Lung (tissue), 12 donors: ENCODE results near the gene SP8. TPM values are rescaled to one million over a fixed set of nuclear protein-coding genes. Genes with fewer than 3 reads are reported as not detected.
A peak's percentile ranks its signal among the peaks of the same experiment; 100 is the strongest.

Experiments used
- ATAC-seq: fragments of 200-7000 bp; cut with Tn5 transposase; one replicate; pipeline ENCODE4 v1.9.1; 2020; ENCODE audit warnings: moderate number of reproducible peaks; ENCODE audit not compliant: insufficient read depth, low FRiP score
- DNase-seq, 3 donors: peaks; one replicate each; pipeline ENCODE4 v3.0.0-alpha.2; 2013 to 2017
- H3K27ac ChIP-seq, 2 donors: one replicate each; pipeline ENCODE4 v1.5.1; 2013; ENCODE audit warnings: mild to moderate bottlenecking in 2 of 2, moderate library complexity in 2 of 2, control low read depth in 1 of 2, inconsistent platforms in 1 of 2, low read depth in 1 of 2, low read length in 1 of 2
- H3K27me3 ChIP-seq, 3 donors: one replicate each; pipeline ENCODE4 v1.5.1; 2013; ENCODE audit warnings: low read length in 2 of 3; ENCODE audit not compliant: control insufficient read depth in 3 of 3, insufficient read depth in 3 of 3
- H3K36me3 ChIP-seq, 4 donors: one replicate each; pipeline ENCODE4 v1.5.1; 2013; ENCODE audit warnings: low read length in 4 of 4, mild to moderate bottlenecking in 1 of 4, moderate library complexity in 1 of 4; ENCODE audit not compliant: control insufficient read depth in 4 of 4, insufficient read depth in 4 of 4
- H3K4me1 ChIP-seq, 5 donors: one replicate each; pipeline ENCODE4 v1.5.1; 2013; ENCODE audit warnings: low read length in 5 of 5, mild to moderate bottlenecking in 2 of 5, moderate library complexity in 1 of 5; ENCODE audit not compliant: control insufficient read depth in 5 of 5, insufficient read depth in 5 of 5
- H3K4me3 ChIP-seq: one replicate; pipeline ENCODE4 v1.5.1; 2013; ENCODE audit warnings: mild to moderate bottlenecking, control low read depth, moderate library complexity
- H3K9ac ChIP-seq, 2 donors: one replicate each; pipeline ENCODE4 v1.5.1; 2013; ENCODE audit warnings: low read length in 2 of 2, control low read depth in 1 of 2; ENCODE audit not compliant: insufficient read depth in 1 of 2
- H3K9me3 ChIP-seq, 4 donors: one replicate each; pipeline ENCODE4 v1.5.1; 2013; ENCODE audit warnings: low read length in 3 of 4, mild to moderate bottlenecking in 1 of 4, moderate library complexity in 1 of 4; ENCODE audit not compliant: control insufficient read depth in 4 of 4, insufficient read depth in 3 of 4
- WGBS, 2 donors: extraction: QIAGEN DNeasy Blood & Tissue Kit; methylation state at CpG; one replicate each; pipeline ENCODE4 v1.1.7; 2013; 5-methylcytosine and 5-hydroxymethylcytosine counted together
- polyA plus RNA-seq, 2 donors: library from polyadenylated mRNA; stranded (reverse); fragments of 200-250 nt; gene quantifications; one replicate each; pipeline ENCODE4 v1.2.1, GENCODE V29; 2013
- total RNA-seq, 2 donors: library from RNA; depleted of rRNA in 1 of 2; stranded (reverse); fragments of >200 nt in 1 of 2; gene quantifications; one replicate each; pipeline ENCODE4 v1.2.1, GENCODE V29; 2014 to 2021
- TF ChIP-seq, protein P1 (sequence below): IDR thresholded peaks from 2 replicates; pipeline ENCODE4 v1.5.1; 2012; ENCODE audit warnings: mild to moderate bottlenecking; ENCODE audit errors: control extremely low read depth, extremely low read depth
- donor health status: control.
- donor health status: control.
- donor health status: Bipolar disorder and iron deficiency.
- donor health status: healthy.
- donor health status: DM: yes; HTN: yes; CAD: no.

The SP8 gene
- total and polyA plus RNA-seq, 4 donors = not detected

DNA sequence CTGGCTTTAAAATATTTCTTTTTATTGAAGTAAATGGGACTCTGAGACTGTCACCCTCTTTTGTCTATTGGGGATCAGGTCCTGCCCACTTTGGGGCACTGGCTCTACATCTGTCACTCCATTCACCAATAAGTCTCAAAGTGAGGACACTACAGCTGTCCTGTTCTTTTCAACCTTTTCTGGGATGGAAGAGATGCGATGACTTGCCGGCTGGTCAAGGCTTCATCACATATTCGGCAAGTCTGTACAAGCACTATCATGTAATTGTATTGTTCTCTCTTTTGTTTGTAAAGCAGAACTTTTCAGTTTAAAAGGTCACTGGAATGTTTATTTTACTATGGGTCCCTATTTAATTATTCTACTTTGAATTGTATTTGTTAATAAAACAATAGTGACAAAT lies 17.7 kb upstream of the SP8 start:
- no peaks in the 10 kb centered on the region for H3K4me1 ChIP-seq
- H3K36me3 ChIP-seq = no peaks in the 10 kb centered on the region
- H3K27me3 ChIP-seq = peaks cover 0 to 22% (median 22%) of the 10 kb centered on the region in 3 donors
- ATAC-seq (no peak), DNase-seq (no peak)
- TF ChIP-seq, protein P1, sequence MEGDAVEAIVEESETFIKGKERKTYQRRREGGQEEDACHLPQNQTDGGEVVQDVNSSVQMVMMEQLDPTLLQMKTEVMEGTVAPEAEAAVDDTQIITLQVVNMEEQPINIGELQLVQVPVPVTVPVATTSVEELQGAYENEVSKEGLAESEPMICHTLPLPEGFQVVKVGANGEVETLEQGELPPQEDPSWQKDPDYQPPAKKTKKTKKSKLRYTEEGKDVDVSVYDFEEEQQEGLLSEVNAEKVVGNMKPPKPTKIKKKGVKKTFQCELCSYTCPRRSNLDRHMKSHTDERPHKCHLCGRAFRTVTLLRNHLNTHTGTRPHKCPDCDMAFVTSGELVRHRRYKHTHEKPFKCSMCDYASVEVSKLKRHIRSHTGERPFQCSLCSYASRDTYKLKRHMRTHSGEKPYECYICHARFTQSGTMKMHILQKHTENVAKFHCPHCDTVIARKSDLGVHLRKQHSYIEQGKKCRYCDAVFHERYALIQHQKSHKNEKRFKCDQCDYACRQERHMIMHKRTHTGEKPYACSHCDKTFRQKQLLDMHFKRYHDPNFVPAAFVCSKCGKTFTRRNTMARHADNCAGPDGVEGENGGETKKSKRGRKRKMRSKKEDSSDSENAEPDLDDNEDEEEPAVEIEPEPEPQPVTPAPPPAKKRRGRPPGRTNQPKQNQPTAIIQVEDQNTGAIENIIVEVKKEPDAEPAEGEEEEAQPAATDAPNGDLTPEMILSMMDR = no peak
- H3K9me3 ChIP-seq = peaks cover 0 to 7% (median 2%) of the 10 kb centered on the region in 4 donors
- H3K27ac ChIP-seq = no peak overlapping the region
- WGBS, 2 donors = 84 to 90% methylated on average over 3 of the region's 3 CpGs
- H3K4me3 ChIP-seq = no peak overlapping the region
- H3K9ac ChIP-seq = no peak overlapping the region

DNA sequence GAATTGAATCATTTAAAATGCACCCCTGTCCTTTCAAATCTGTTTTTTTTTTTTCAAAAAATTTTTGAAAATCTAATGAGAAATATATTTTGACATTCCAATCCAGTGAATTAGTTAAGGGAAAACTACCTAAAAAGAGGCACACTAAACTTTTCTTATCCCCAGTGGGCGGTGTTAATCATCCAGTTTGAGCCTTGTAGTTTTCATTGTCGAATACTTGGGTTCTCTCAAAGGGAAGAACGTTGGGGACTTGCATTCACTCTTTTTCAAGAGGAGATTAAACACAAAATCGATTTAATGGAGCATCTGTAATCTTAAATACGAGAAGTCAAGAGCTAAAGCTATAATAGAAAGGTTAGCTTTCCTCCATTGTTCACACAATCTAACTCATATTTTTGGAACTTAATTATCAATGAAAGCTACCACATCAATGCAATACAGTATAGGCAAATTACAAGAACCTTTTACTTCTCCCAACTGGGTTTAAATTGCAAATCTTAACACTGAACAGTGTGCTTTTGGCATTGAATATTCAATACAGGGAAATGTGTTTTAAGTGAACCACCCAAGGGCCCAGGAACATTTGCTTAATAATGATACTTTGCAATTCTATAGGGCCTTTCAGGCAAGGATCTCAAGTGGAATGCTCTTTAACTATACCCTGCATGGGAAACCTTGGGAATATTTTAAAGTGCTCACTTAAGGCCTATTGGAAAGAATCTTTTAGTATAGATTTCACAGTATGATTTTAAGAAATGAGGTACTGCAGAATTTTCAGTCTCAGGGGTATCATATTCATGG lies 13.1 kb upstream of the SP8 start:
- 56 to 58% methylated on average over 5 of the region's 5 CpGs for WGBS, 2 donors
- TF ChIP-seq, protein P1 = no peak
- H3K27ac ChIP-seq = no peak overlapping the region
- ATAC-seq (no peak), DNase-seq (peak in 1 of 3 donors; percentile 6)
- peaks cover 0 to 8% (median 2%) of the 10 kb centered on the region in 5 donors for H3K4me1 ChIP-seq
- no peaks in the 10 kb centered on the region for H3K36me3 ChIP-seq
- H3K9me3 ChIP-seq = peaks cover 0 to 2% (median 0%) of the 10 kb centered on the region in 4 donors
- H3K27me3 ChIP-seq = peaks cover 4 to 60% (median 59%) of the 10 kb centered on the region in 3 donors
- no peak overlapping the region for H3K9ac ChIP-seq
- H3K4me3 ChIP-seq = no peak overlapping the region

DNA sequence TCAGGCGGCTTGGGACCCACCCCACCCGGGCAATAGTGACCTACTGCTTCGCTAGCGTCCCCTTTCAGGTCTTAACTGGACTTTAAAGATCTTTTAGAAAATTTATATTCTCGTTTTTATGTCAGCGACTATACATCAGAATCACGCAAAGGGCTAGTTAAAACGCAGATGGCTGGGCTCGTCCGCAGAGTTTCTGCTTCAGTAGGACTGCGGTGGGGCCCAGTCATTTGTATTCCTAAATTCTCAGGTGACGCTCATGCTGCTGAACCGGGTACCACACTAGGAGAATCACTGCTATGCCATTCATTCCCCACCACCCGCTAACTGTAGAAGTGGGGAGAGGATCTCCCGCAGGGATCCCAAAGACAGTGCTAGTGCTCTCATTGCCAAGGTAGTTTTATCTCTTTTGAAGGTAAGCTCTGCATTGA lies 12.0 kb upstream of the SP8 start:
- peak in 1 of 3 donors; percentile 24 for DNase-seq
- TF ChIP-seq, protein P1 = no peak
- no peak overlapping the region for H3K27ac ChIP-seq
- no peak for ATAC-seq
- H3K9me3 ChIP-seq = peaks cover 0 to 2% (median 0%) of the 10 kb centered on the region in 4 donors
- no peak overlapping the region for H3K4me3 ChIP-seq
- peaks cover 6 to 69% (median 67%) of the 10 kb centered on the region in 3 donors for H3K27me3 ChIP-seq
- H3K9ac ChIP-seq = no peak overlapping the region
- no peaks in the 10 kb centered on the region for H3K36me3 ChIP-seq
- peaks cover 0 to 8% (median 2%) of the 10 kb centered on the region in 5 donors for H3K4me1 ChIP-seq
- WGBS, 2 donors = 5 to 6% methylated on average over 15 of the region's 15 CpGs
